ENCODE results near the gene ZNF679. TPM values are rescaled to one million over a fixed set of nuclear protein-coding genes. Genes with fewer than 3 reads are reported as not detected.
"Not testable (repeated sequence)": the region's sequence is repeated elsewhere in the genome, so short reads cannot be mapped to it uniquely, and the experiment has no call there.

ZNF679 gene
- total and polyA plus RNA-seq, 2 of the 13 experiments (the other 11 are each of a cell fraction or from before 2014, with no cell fraction given): not detected

- TF ChIP-seq, protein P1, sequence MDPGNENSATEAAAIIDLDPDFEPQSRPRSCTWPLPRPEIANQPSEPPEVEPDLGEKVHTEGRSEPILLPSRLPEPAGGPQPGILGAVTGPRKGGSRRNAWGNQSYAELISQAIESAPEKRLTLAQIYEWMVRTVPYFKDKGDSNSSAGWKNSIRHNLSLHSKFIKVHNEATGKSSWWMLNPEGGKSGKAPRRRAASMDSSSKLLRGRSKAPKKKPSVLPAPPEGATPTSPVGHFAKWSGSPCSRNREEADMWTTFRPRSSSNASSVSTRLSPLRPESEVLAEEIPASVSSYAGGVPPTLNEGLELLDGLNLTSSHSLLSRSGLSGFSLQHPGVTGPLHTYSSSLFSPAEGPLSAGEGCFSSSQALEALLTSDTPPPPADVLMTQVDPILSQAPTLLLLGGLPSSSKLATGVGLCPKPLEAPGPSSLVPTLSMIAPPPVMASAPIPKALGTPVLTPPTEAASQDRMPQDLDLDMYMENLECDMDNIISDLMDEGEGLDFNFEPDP (CRISPR knock-in tag; conservative IDR thresholded peaks at IDR 0.05): no peak
- TF ChIP-seq ZNF446 (CRISPR knock-in tag; IDR thresholded peaks at IDR 0.05): no peak
- TF ChIP-seq ZNF747 (CRISPR knock-in tag; IDR thresholded peaks at IDR 0.05; ENCODE audit: borderline replicate concordance): no peak
These were observed 86.3 kb downstream of the ZNF679 start (continued) for GRCh38 chr7:64314566-64314965.

GRCh38 chr7:64316031-64316742 lies 87.9 kb downstream of the ZNF679 start:
- H3K4me2 ChIP-seq (ENCODE audit: low read depth, low read length); H3K27me3 ChIP-seq (ENCODE audit: control insufficient read depth in 1 of 2, insufficient read depth in 2 of 2, low read length in 2 of 2); H3K9ac ChIP-seq (ENCODE audit: insufficient read depth, low read depth, low read length); ATAC-seq; H3K27ac ChIP-seq (ENCODE audit: extremely low read length, insufficient read depth, low read length); in situ Hi-C loops (cut with HindIII; ENCODE audit: extremely low pct_ligation_motif_present, low pct_unique_long_range_greater_than_20kb); H3K4me3 ChIP-seq (replicated peaks in 1 of 3; ENCODE audit: insufficient read depth in 1 of 3, low read depth in 2 of 3, low read length in 3 of 3); H3K79me2 ChIP-seq (ENCODE audit: insufficient read depth, low read length); H3K4me1 ChIP-seq (ENCODE audit: insufficient read depth, low read length); intact Hi-C loops (cut with micrococcal nuclease; ENCODE audit: unreplicated experiment); DNase-seq (ENCODE audit: low spot score); FAIRE-seq; POLR2A ChIA-PET; H4K20me1 ChIP-seq (ENCODE audit: insufficient read depth, low read length); CTCF ChIA-PET (ENCODE audit: low intra/inter-chr PET ratio, low total read pairs); H3K36me3 ChIP-seq (replicated peaks in 1 of 2; ENCODE audit: control insufficient read depth in 1 of 2, insufficient read depth in 2 of 2, low read length in 2 of 2); BruUV-seq (replicated peaks); H2AFZ ChIP-seq (ENCODE audit: low read length): not testable (repeated sequence)
- peaks cover 75% of the 10 kb centered on the region for H3K9me3 ChIP-seq (ENCODE audit: low read length)
- WGBS (ENCODE audit: low lambda C conversion rate): 0% methylated on average over 1 of the region's 1 CpG

Other genes starting within 250 kb of the ZNF679 start
- gene ZNF722, start 229.6 kb upstream of the ZNF679 start, total RNA-seq (2016; rRNA removed; fragmentation: Illumina TruSeq; extraction: Trizol): not detected in 2 replicates
- gene ZNF722, start 229.6 kb upstream of the ZNF679 start, polyA plus RNA-seq (2011; rRNA removed): not detected in 2 replicates
- gene ZNF727, start 183.0 kb upstream of the ZNF679 start, total RNA-seq (2016; rRNA removed; fragmentation: Illumina TruSeq; extraction: Trizol): not detected in 2 replicates
- not detected in 2 replicates for gene ZNF727, start 183.0 kb upstream of the ZNF679 start, polyA plus RNA-seq (2011; rRNA removed)
- not detected in 2 replicates for gene ZNF735, start 21.3 kb upstream of the ZNF679 start, total RNA-seq (2016; rRNA removed; fragmentation: Illumina TruSeq; extraction: Trizol)
- not detected in 2 replicates for gene ZNF735, start 21.3 kb upstream of the ZNF679 start, polyA plus RNA-seq (2011; rRNA removed)
- gene ZNF736, start 85.5 kb downstream of the ZNF679 start, total RNA-seq (2016; rRNA removed; fragmentation: Illumina TruSeq; extraction: Trizol): not detected in 2 replicates
- not detected in 2 replicates for gene ZNF736, start 85.5 kb downstream of the ZNF679 start, polyA plus RNA-seq (2011; rRNA removed)